SU-DHL-6 (cell line): ENCODE measurements around the gene CTNNA2.

ENCODE experiments used
- EZH2phosphoT487 ChIP-seq: fragments of 200-600 bp; sonication (generic), shearing (Covaris generic); conservative IDR thresholded peaks from 2 replicates; pipeline ENCODE4 v1.6.1; 2018; ENCODE audit warnings: mild to moderate bottlenecking, antibody characterized with exemption, low read length, moderate library complexity, mixed read lengths
- TF ChIP-seq, protein P1 (sequence below): fragments of 200-600 bp; sonication (generic); IDR thresholded peaks from one replicate; pipeline ENCODE4 v1.5.1; 2017; ENCODE audit warnings: antibody characterized with exemption, mild to moderate bottlenecking, low read length, moderate library complexity; ENCODE audit not compliant: insufficient read depth, poor library complexity, severe bottlenecking

DNA sequence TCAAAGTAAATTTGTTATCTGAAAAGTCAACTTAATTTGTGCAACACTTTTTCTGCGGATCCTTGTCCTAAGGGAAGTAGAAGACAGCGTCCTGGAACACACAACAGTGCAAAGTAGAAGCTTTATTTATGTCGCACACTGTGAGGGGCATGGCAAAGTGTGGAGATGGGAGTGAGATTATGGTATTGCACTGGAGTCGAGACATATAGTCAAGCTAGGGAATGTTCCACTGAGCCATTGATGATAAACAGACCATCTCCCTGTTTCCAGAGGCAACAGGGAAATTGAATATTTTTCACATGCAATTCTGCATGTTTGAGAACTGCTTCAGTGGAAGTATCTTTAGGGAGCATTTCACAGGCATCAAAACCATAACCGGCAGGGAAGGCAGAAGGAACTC, 745.5 kb downstream of the CTNNA2 start:
- TF ChIP-seq, protein P1, sequence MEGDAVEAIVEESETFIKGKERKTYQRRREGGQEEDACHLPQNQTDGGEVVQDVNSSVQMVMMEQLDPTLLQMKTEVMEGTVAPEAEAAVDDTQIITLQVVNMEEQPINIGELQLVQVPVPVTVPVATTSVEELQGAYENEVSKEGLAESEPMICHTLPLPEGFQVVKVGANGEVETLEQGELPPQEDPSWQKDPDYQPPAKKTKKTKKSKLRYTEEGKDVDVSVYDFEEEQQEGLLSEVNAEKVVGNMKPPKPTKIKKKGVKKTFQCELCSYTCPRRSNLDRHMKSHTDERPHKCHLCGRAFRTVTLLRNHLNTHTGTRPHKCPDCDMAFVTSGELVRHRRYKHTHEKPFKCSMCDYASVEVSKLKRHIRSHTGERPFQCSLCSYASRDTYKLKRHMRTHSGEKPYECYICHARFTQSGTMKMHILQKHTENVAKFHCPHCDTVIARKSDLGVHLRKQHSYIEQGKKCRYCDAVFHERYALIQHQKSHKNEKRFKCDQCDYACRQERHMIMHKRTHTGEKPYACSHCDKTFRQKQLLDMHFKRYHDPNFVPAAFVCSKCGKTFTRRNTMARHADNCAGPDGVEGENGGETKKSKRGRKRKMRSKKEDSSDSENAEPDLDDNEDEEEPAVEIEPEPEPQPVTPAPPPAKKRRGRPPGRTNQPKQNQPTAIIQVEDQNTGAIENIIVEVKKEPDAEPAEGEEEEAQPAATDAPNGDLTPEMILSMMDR, result no peak
- no peak for TF ChIP-seq EZH2phosphoT487
